Stomach smooth muscle (tissue), 2 donors: ENCODE data around the gene EIF4G3.

Experiments used
- H3K27ac ChIP-seq: one replicate; pipeline ENCODE4 v1.7.0; 2013; ENCODE audit warnings: mild to moderate bottlenecking, low read length, inconsistent platforms
- H3K27me3 ChIP-seq, 2 donors: one replicate each; pipeline ENCODE4 v1.7.0; 2013; ENCODE audit warnings: low read length in 2 of 2; ENCODE audit not compliant: insufficient read depth in 2 of 2, control insufficient read depth in 1 of 2
- H3K36me3 ChIP-seq, 2 donors: one replicate each; pipeline ENCODE4 v1.7.0; 2013; ENCODE audit warnings: low read length in 2 of 2; ENCODE audit not compliant: control insufficient read depth in 2 of 2, insufficient read depth in 2 of 2
- H3K4me1 ChIP-seq: one replicate; pipeline ENCODE4 v1.7.0; 2013; ENCODE audit warnings: low read length; ENCODE audit not compliant: control insufficient read depth, insufficient read depth
- H3K4me3 ChIP-seq, 2 donors: one replicate each; pipeline ENCODE4 v1.7.0; 2013; ENCODE audit warnings: low read length in 2 of 2
- H3K9ac ChIP-seq, 2 donors: one replicate each; pipeline ENCODE4 v1.7.0; 2013; ENCODE audit warnings: low read length in 2 of 2, mild to moderate bottlenecking in 1 of 2
- H3K9me3 ChIP-seq, 2 donors: one replicate each; pipeline ENCODE4 v1.7.0; 2013; ENCODE audit warnings: low read length in 2 of 2; ENCODE audit not compliant: control insufficient read depth in 2 of 2
- donor health status: healthy.
- donor health status: Pancreatic carcinoma.

EIF4G3 gene

GRCh38 chr1:20830378-20830777, 346.3 kb downstream of the EIF4G3 start:
- H3K27me3 ChIP-seq, result no peaks in the 10 kb centered on the region
- peaks cover 5 to 17% of the 10 kb centered on the region in 2 donors for H3K36me3 ChIP-seq
- no peak overlapping the region for H3K9ac ChIP-seq
- no peaks in the 10 kb centered on the region for H3K4me1 ChIP-seq
- no peak overlapping the region for H3K4me3 ChIP-seq
- H3K9me3 ChIP-seq, result no peaks in the 10 kb centered on the region
- H3K27ac ChIP-seq, result no peak overlapping the region

- H3K27me3 ChIP-seq, result no peaks in the 10 kb centered on the region
- no peak overlapping the region for H3K9ac ChIP-seq
- H3K4me1 ChIP-seq, result no peaks in the 10 kb centered on the region
- H3K4me3 ChIP-seq, result no peak overlapping the region
- no peak overlapping the region for H3K27ac ChIP-seq
- H3K9me3 ChIP-seq, result no peaks in the 10 kb centered on the region
- H3K36me3 ChIP-seq, result peaks cover 5 to 17% of the 10 kb centered on the region in 2 donors
Observed at GRCh38 chr1:20829946-20830345, 346.8 kb downstream of the EIF4G3 start.

- Histone ChIP-seq H3K9ac (no peak overlapping the region), H3K4me1 (no peaks in the 10 kb centered on the region), H3K27me3 (no peaks in the 10 kb centered on the region), H3K36me3 (peaks cover 5 to 22% of the 10 kb centered on the region in 2 donors), H3K9me3 (no peaks in the 10 kb centered on the region), H3K27ac (no peak overlapping the region), H3K4me3 (no peak overlapping the region)
Observed at GRCh38 chr1:20829531-20829930, 347.2 kb downstream of the EIF4G3 start.

- no peaks in the 10 kb centered on the region for H3K27me3 ChIP-seq
- no peak overlapping the region for H3K9ac ChIP-seq
- no peak overlapping the region for H3K4me3 ChIP-seq
- H3K4me1 ChIP-seq, result no peaks in the 10 kb centered on the region
- peaks cover 6 to 22% of the 10 kb centered on the region in 2 donors for H3K36me3 ChIP-seq
- H3K9me3 ChIP-seq, result no peaks in the 10 kb centered on the region
- no peak overlapping the region for H3K27ac ChIP-seq
Observed at GRCh38 chr1:20823845-20824244, 352.9 kb downstream of the EIF4G3 start.

- Histone ChIP-seq H3K27me3 (no peaks in the 10 kb centered on the region), H3K27ac (no peak overlapping the region), H3K4me1 (no peaks in the 10 kb centered on the region), H3K9me3 (no peaks in the 10 kb centered on the region), H3K36me3 (peaks cover 6 to 15% of the 10 kb centered on the region in 2 donors), H3K4me3 (no peak overlapping the region), H3K9ac (no peak overlapping the region)
Observed at GRCh38 chr1:20821466-20821865, 355.2 kb downstream of the EIF4G3 start.

- Histone ChIP-seq H3K9ac (no peak overlapping the region), H3K9me3 (no peaks in the 10 kb centered on the region), H3K36me3 (peaks cover 6 to 13% of the 10 kb centered on the region in 2 donors), H3K27me3 (no peaks in the 10 kb centered on the region), H3K4me3 (no peak overlapping the region), H3K4me1 (no peaks in the 10 kb centered on the region), H3K27ac (no peak overlapping the region)
Observed at GRCh38 chr1:20819818-20820217, 356.9 kb downstream of the EIF4G3 start.

GRCh38 chr1:20814534-20814871, 362.2 kb downstream of the EIF4G3 start:
- no peaks in the 10 kb centered on the region for H3K4me1 ChIP-seq
- H3K9ac ChIP-seq, result no peak overlapping the region
- H3K36me3 ChIP-seq, result peaks cover 5 to 8% of the 10 kb centered on the region in 2 donors
- no peak overlapping the region for H3K4me3 ChIP-seq
- no peaks in the 10 kb centered on the region for H3K9me3 ChIP-seq
- no peaks in the 10 kb centered on the region for H3K27me3 ChIP-seq
- no peak overlapping the region for H3K27ac ChIP-seq

GRCh38 chr1:20811916-20812315, 364.8 kb downstream of the EIF4G3 start:
- Histone ChIP-seq H3K9ac (no peak overlapping the region), H3K27ac (no peak overlapping the region), H3K36me3 (peaks cover 0 to 6% of the 10 kb centered on the region in 2 donors)

GRCh38 chr1:20793236-20793635, 383.5 kb downstream of the EIF4G3 start:
- H3K4me1 ChIP-seq, result no peaks in the 10 kb centered on the region

More at GRCh38 chr1:20811916-20812315, 364.8 kb downstream of the EIF4G3 start:
- no peak overlapping the region for H3K4me3 ChIP-seq
- no peaks in the 10 kb centered on the region for H3K9me3 ChIP-seq
- H3K27me3 ChIP-seq, result no peaks in the 10 kb centered on the region
- H3K4me1 ChIP-seq, result no peaks in the 10 kb centered on the region

GRCh38 chr1:20792196-20792595, 384.5 kb downstream of the EIF4G3 start:
- Histone ChIP-seq H3K9me3 (no peaks in the 10 kb centered on the region), H3K9ac (no peak overlapping the region), H3K27ac (no peak overlapping the region), H3K4me3 (no peak overlapping the region), H3K36me3 (no peaks in the 10 kb centered on the region), H3K27me3 (no peaks in the 10 kb centered on the region), H3K4me1 (no peaks in the 10 kb centered on the region)

More at GRCh38 chr1:20793236-20793635, 383.5 kb downstream of the EIF4G3 start:
- H3K36me3 ChIP-seq, result no peaks in the 10 kb centered on the region
- H3K4me3 ChIP-seq, result no peak overlapping the region
- no peak overlapping the region for H3K27ac ChIP-seq
- no peak overlapping the region for H3K9ac ChIP-seq
- H3K9me3 ChIP-seq, result no peaks in the 10 kb centered on the region
- H3K27me3 ChIP-seq, result no peaks in the 10 kb centered on the region

GRCh38 chr1:20790785-20791184, 385.9 kb downstream of the EIF4G3 start:
- Histone ChIP-seq H3K36me3 (no peaks in the 10 kb centered on the region), H3K9ac (no peak overlapping the region), H3K4me3 (no peak overlapping the region), H3K27ac (no peak overlapping the region), H3K27me3 (no peaks in the 10 kb centered on the region), H3K4me1 (no peaks in the 10 kb centered on the region), H3K9me3 (no peaks in the 10 kb centered on the region)
